GM10248 (cell line): ENCODE results near the gene CYP27C1.
"Not testable (repeated sequence)": the region's sequence is repeated elsewhere in the genome, so short reads cannot be mapped to it uniquely, and the experiment has no call there.

Experiments used
- CTCF ChIA-PET: fragments of 300-600 bp; sonication (Branson Sonifier 250); formaldehyde crosslinking; extraction: SDS; loops from one replicate; lab custom pipeline; 2021; ENCODE audit warnings: antibody characterized with exemption; lab: Yijun Ruan, JAX
- POLR2A ChIA-PET: fragments of 350-650 bp; sonication (Branson Sonifier 250); formaldehyde crosslinking; extraction: SDS; loops from one replicate; lab custom pipeline; 2020; ENCODE audit warnings: antibody characterized with exemption; lab: Yijun Ruan, JAX
- DNase-seq: peaks from one replicate; pipeline ENCODE4 v3.0.0; 2012; ENCODE audit errors: extremely low spot score
- TF ChIP-seq, protein P1 (sequence below): IDR thresholded peaks from 2 replicates; pipeline ENCODE4 v1.5.1; 2012; ENCODE audit warnings: mild to moderate bottlenecking, low read depth; ENCODE audit errors: extremely low read depth, missing control alignments, control extremely low read depth

Gene CYP27C1

DNA sequence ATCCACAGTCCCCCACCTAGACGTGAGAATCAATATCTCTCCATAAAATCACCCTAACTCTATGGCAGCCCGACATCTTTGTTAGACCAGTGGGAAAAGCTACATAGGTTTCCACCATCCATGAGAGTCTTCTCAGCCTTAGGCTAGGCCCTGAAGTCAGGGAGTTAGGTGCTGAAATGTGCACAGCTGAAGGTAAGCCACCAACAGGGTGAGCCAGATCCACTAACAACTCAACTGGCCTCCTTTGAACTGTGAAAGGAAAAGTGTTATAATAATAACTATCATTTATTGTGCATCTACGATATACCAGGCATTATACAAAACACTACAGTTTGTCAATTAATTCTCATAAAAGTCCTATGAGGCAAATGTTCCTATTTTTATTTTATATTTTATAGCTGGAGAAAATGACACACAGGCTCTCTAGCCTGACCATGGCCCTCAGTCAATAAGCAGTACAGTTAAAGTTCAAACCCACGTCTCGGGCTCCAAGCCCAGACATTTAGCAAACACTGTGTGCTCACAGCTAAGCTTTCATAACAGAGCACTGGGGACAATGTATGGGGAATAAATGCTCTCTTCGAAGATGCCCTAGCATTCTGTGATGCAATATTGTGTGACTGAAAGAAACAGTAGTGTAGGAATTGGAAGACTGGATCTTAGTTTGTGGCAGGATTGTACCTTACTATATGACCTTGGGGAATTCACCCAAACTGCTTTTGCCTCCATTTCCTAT, 11.2 kb upstream of the CYP27C1 start:
- ChIA-PET POLR2A (no interaction called here), CTCF (no interaction called here)
- TF ChIP-seq, protein P1, sequence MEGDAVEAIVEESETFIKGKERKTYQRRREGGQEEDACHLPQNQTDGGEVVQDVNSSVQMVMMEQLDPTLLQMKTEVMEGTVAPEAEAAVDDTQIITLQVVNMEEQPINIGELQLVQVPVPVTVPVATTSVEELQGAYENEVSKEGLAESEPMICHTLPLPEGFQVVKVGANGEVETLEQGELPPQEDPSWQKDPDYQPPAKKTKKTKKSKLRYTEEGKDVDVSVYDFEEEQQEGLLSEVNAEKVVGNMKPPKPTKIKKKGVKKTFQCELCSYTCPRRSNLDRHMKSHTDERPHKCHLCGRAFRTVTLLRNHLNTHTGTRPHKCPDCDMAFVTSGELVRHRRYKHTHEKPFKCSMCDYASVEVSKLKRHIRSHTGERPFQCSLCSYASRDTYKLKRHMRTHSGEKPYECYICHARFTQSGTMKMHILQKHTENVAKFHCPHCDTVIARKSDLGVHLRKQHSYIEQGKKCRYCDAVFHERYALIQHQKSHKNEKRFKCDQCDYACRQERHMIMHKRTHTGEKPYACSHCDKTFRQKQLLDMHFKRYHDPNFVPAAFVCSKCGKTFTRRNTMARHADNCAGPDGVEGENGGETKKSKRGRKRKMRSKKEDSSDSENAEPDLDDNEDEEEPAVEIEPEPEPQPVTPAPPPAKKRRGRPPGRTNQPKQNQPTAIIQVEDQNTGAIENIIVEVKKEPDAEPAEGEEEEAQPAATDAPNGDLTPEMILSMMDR, result no peak
- no peak for DNase-seq

DNA sequence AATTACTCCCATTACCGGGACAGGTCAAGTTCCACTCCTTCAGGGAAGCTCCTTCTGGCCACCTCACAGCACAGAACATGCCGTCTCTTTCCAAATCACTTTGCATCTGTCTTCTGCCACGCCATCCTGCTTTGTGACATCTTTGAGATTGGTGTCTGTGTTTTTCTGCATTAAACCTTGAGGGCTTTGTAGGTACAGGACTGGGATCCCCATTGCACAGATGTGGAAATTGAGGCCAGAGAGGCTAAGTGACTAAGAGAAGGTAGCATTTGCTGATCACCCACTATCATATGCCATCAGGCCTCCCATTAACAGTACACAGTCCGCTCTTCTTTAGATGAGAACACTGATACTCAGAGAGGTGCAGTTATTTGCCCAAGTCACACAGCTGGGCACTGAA, 9.5 kb upstream of the CYP27C1 start:
- TF ChIP-seq, protein P1, result no peak
- CTCF ChIA-PET, result no interaction called here
- POLR2A ChIA-PET, result no interaction called here
- DNase-seq, result no peak

DNA sequence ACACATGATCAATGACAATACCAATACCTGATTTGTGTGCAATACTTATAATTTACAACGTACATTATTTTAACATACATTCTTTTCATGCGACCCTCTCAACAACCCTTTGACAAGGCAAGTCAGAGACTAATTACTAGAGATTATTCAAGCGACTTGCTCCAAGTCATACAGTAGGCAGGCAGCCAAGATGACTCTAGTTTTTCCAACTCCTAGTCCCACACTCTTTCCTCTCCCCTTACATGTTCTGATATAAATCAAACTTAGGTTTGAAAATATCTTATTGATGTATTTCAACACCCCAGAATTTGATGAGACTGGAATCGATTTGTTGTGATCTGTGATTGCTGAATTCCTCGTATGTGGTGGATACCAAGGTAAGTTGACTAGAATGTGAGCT, 8.0 kb upstream of the CYP27C1 start:
- TF ChIP-seq, protein P1, result no peak
- ChIA-PET CTCF (no interaction called here), POLR2A (no interaction called here)
- DNase-seq, result no peak

DNA sequence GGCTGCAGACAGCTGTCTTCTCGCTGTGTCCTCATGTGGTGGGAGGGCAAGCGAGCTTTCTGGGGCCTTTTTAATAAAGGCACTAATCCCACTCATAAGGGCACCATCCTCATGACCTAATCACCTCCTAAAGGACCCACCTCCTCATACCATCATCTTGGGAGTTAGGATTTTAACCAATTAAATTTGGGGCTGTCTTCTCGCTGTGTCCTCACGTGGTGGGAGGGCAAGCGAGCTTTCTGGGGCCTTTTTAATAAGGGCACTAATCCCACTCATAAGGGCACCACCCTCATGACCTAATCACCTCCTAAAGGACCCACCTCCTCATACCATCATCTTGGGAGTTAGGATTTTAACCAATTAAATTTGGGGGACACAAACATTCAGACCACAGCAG, 7.2 kb upstream of the CYP27C1 start:
- DNase-seq, POLR2A ChIA-PET, CTCF ChIA-PET: not testable (repeated sequence)

DNA sequence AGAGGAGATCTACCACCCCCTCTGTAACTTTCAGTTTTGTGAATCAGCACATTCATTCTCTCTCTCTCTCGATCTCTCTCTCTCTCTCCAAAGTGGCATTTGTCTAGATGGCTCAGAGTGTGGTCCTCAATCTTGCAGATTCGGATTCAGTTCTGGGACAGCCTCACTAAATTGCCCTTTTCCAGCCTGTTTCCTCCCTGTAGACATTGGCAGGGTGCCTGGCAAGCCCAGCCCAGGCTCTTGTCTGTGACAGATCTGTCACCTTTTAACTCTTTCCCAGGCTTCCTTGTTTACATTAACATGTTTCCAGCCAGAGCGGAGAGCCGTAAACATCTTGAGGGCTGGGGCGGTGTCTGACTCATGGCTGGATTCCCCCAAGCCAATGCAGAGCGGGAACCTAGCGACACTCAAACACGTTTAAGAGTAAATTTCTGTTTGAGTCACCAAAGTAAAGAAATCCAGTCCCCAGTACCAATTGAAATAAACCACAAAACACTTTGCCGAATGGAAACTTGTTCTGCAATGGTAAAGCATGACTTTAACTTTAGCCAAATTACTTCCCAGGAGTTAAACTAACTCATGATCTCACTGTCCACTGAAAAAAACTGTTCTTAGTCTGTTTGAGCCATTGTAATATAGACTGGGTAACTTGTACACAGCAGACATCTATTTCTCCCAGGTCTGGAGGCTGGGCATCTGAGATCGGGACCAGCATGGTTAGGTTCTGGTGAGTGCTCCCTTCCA, 6.6 kb upstream of the CYP27C1 start:
- ChIA-PET CTCF (no interaction called here), POLR2A (no interaction called here)
- TF ChIP-seq, protein P1, result no peak
- DNase-seq, result peak; percentile 67

DNA sequence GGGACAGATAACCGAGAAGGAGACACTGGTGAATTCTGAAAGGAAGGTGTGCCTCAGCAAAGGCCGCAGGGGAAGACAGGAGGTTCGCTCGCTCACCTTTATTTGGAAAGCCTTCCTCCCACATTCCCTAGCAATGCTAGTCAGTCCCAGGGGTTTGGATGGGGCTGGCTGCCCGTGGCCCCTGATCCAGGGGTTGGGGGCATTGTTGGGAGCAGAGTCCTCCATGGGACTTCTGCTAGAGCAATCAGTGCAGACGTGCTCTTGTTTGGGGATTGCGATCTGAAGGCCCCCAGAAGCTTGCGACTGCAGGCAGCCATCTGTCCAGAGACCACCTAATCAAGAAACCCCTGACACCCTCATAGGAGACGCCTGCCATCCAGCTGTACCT, 6.0 kb upstream of the CYP27C1 start:
- ChIA-PET CTCF (no interaction called here), POLR2A (no interaction called here)
- no peak for DNase-seq
- TF ChIP-seq, protein P1, result no peak
